HCT116 (cell line): ENCODE results near the gene ARRDC2. TPM values are rescaled to one million over a fixed set of nuclear protein-coding genes. Genes with fewer than 3 reads are reported as not detected.

Experiments
- ATAC-seq: fragments of 200-7000 bp; cut with Tn5 transposase; 2 replicates; pipeline ENCODE4 v1.9.1; 2020; ENCODE audit warnings: mild to moderate bottlenecking, moderate library complexity
- BruUV-seq: library from RNA; stranded (reverse); fragments of 400-500 nt; replicated peaks from 2 replicates; lab custom pipeline; 2021; lab: Mats Ljungman, UMichigan
- CTCF ChIA-PET: fragments of 300-600 bp; sonication (Branson Sonifier 250); formaldehyde crosslinking; loops from one replicate; lab custom pipeline; 2021; ENCODE audit warnings: antibody characterized with exemption; lab: Charles Lee
- POLR2A ChIA-PET: fragments of 300-600, 350-600 bp; sonication (Branson Sonifier 250); formaldehyde crosslinking; loops from one replicate; lab custom pipeline; 2021; ENCODE audit warnings: antibody characterized with exemption; lab: Charles Lee
- RAD21 ChIA-PET, 2 experiments: fragments of 300-600 bp; sonication (Branson Sonifier 250); formaldehyde crosslinking; loops; one replicate each; lab custom pipeline; 2023; ENCODE audit warnings: low total read pairs in 2 of 2; ENCODE audit not compliant: uncharacterized antibody in 2 of 2, unreplicated experiment in 2 of 2, low non-redundant PET in 1 of 2; lab: Charles Lee
- DNase-seq: peaks from one replicate; pipeline ENCODE4 v3.0.0-alpha.2; 2010; ENCODE audit warnings: low read depth, low spot score
- H2AFZ ChIP-seq: fragments of 200-600 bp; shearing (Covaris generic), sonication (generic); 2 replicates; pipeline ENCODE4 v1.6.1; 2017; ENCODE audit warnings: low read depth, mixed run types, mixed read lengths, antibody characterized with exemption, low read length; ENCODE audit not compliant: poor library complexity, severe bottlenecking
- H3K27ac ChIP-seq: 2 replicates; pipeline ENCODE4 v1.5.1; 2012; ENCODE audit warnings: low read depth, low read length
- H3K27me3 ChIP-seq: fragments of 200-600 bp; sonication (generic); 2 replicates; pipeline ENCODE4 v1.6.1; 2016; ENCODE audit warnings: mixed run types, low read length, mixed read lengths; ENCODE audit not compliant: insufficient read depth
- H3K36me3 ChIP-seq, 2 experiments: fragments of 200-500 bp in 1 of 2; fragments of 200-600 bp in 1 of 2; sonication (Bioruptor generic) in 1 of 2; sonication (generic) in 1 of 2; 2 replicates each; pipeline versions ENCODE4 v1.5.1 to v1.6.1; 2014 to 2016; ENCODE audit warnings: low read length in 2 of 2, inconsistent platforms in 1 of 2, mixed read lengths in 1 of 2, mixed run types in 1 of 2; ENCODE audit not compliant: insufficient read depth in 2 of 2, control insufficient read depth in 1 of 2
- H3K4me1 ChIP-seq, 2 experiments: fragments of 200-600 bp in 1 of 2; sonication (generic) in 1 of 2; 2 replicates each; pipeline versions ENCODE4 v1.5.1 to v1.6.1; 2012 to 2017; ENCODE audit warnings: low read length in 2 of 2, inconsistent platforms in 1 of 2, mild to moderate bottlenecking in 1 of 2, mixed read lengths in 1 of 2, mixed run types in 1 of 2, moderate library complexity in 1 of 2; ENCODE audit not compliant: insufficient read depth in 2 of 2, control insufficient read depth in 1 of 2
- H3K4me2 ChIP-seq: fragments of 200-600 bp; sonication (generic); 2 replicates; pipeline ENCODE4 v1.6.1; 2017; ENCODE audit warnings: mixed run types, low read length, mixed read lengths
- H3K4me3 ChIP-seq, 2 experiments: fragments of 200-600 bp in 1 of 2; sonication (generic) in 1 of 2; replicated peaks in 1 of 2; 2 replicates each; pipeline ENCODE4 v1.5.1; 2011 to 2016; ENCODE audit warnings: low read length in 2 of 2, control low read depth in 1 of 2, low read depth in 1 of 2, mild to moderate bottlenecking in 1 of 2, mixed read lengths in 1 of 2, mixed run types in 1 of 2
- H3K79me2 ChIP-seq: fragments of 200-600 bp; sonication (generic); 2 replicates; pipeline ENCODE4 v1.6.1; 2017; ENCODE audit warnings: mild to moderate bottlenecking, mixed run types, low read length, moderate library complexity, mixed read lengths; ENCODE audit not compliant: insufficient read depth
- H3K9ac ChIP-seq: fragments of 200-600 bp; sonication (generic); 2 replicates; pipeline ENCODE4 v1.6.1; 2016; ENCODE audit warnings: low read length, mixed read lengths
- H3K9me2 ChIP-seq: fragments of 200-600 bp; sonication (generic), shearing (Covaris generic); 2 replicates; pipeline ENCODE4 v1.6.1; 2017; ENCODE audit warnings: mixed run types, mild to moderate bottlenecking, moderate library complexity; ENCODE audit not compliant: insufficient read depth
- H3K9me3 ChIP-seq, 2 experiments: fragments of 200-500 bp in 1 of 2; fragments of 200-600 bp in 1 of 2; sonication (Bioruptor generic) in 1 of 2; sonication (generic) in 1 of 2; 2 replicates each; pipeline ENCODE4 v1.6.1; 2014 to 2017; ENCODE audit warnings: low read length in 2 of 2, mixed read lengths in 2 of 2, inconsistent platforms in 1 of 2, low read depth in 1 of 2, mild to moderate bottlenecking in 1 of 2, mixed run types in 1 of 2, moderate library complexity in 1 of 2; ENCODE audit not compliant: control insufficient read depth in 1 of 2, insufficient read depth in 1 of 2
- H4K20me1 ChIP-seq: fragments of 200-600 bp; sonication (generic), shearing (Covaris generic); 2 replicates; pipeline ENCODE4 v1.6.1; 2017; ENCODE audit warnings: mixed run types, mild to moderate bottlenecking, moderate library complexity; ENCODE audit not compliant: insufficient read depth
- ATF3 ChIP-seq: IDR thresholded peaks from 2 replicates; pipeline ENCODE4 v1.6.1; 2012
- CEBPB ChIP-seq: IDR thresholded peaks from 2 replicates; pipeline ENCODE4 v1.6.1; 2012; ENCODE audit warnings: low read depth
- CTCF ChIP-seq, 3 experiments: fragments of 200-600 bp in 1 of 3; sonication (generic) in 1 of 3; IDR thresholded peaks in 2 of 3; conservative IDR thresholded peaks in 1 of 3; 2 replicates each; pipeline ENCODE4 v1.5.1; 2012 to 2017; ENCODE audit warnings: low read depth in 2 of 3, low read length in 2 of 3, antibody characterized with exemption in 1 of 3, borderline replicate concordance in 1 of 3, control low read depth in 1 of 3, mild to moderate bottlenecking in 1 of 3, mixed read lengths in 1 of 3, mixed run types in 1 of 3, moderate library complexity in 1 of 3; ENCODE audit not compliant: insufficient read depth in 1 of 3
- EGR1 ChIP-seq: IDR thresholded peaks from 2 replicates; pipeline ENCODE4 v1.6.1; 2012; ENCODE audit warnings: low read depth
- ELF1 ChIP-seq: IDR thresholded peaks from 2 replicates; pipeline ENCODE4 v1.6.1; 2012; ENCODE audit warnings: low read depth, borderline replicate concordance
- EZH2 ChIP-seq: fragments of 200-600 bp; sonication (generic); IDR thresholded peaks from 2 replicates; pipeline ENCODE4 v1.6.1; 2017; ENCODE audit warnings: antibody characterized with exemption, mixed run types
- EZH2phosphoT487 ChIP-seq: fragments of 200-600 bp; IDR thresholded peaks from 2 replicates; pipeline ENCODE4 v1.6.1; 2018; ENCODE audit warnings: antibody characterized with exemption, borderline replicate concordance
- JUND ChIP-seq: IDR thresholded peaks from 2 replicates; pipeline ENCODE4 v1.6.1; 2012
- RAD21 ChIP-seq: IDR thresholded peaks from 2 replicates; pipeline ENCODE4 v1.6.1; 2012; ENCODE audit warnings: low read depth, mild to moderate bottlenecking
- REST ChIP-seq: IDR thresholded peaks from 2 replicates; pipeline ENCODE4 v1.6.1; 2012; ENCODE audit warnings: low read depth
- SIN3A ChIP-seq: IDR thresholded peaks from 2 replicates; pipeline ENCODE4 v1.6.1; 2012; ENCODE audit warnings: low read depth
- SP1 ChIP-seq: IDR thresholded peaks from 2 replicates; pipeline ENCODE4 v1.6.1; 2012; ENCODE audit warnings: low read depth
- SRF ChIP-seq: IDR thresholded peaks from 2 replicates; pipeline ENCODE4 v1.6.1; 2012; ENCODE audit warnings: low read depth
- YY1 ChIP-seq: IDR thresholded peaks from 2 replicates; pipeline ENCODE4 v1.6.1; 2011; ENCODE audit warnings: low read length, low read depth, moderate library complexity, mild to moderate bottlenecking; ENCODE audit not compliant: insufficient replicate concordance; ENCODE audit errors: extremely low read depth
- ZBTB33 ChIP-seq: IDR thresholded peaks from 2 replicates; pipeline ENCODE4 v1.6.1; 2011; ENCODE audit warnings: mild to moderate bottlenecking, low read length, moderate library complexity; ENCODE audit not compliant: insufficient replicate concordance; ENCODE audit errors: extremely low read depth
- ZFX ChIP-seq: fragments of 450-650 bp; IDR thresholded peaks from 2 replicates; pipeline ENCODE4 v1.6.1; 2017
- ZNF274 ChIP-seq: fragments of 200-500 bp; sonication (Bioruptor generic); IDR thresholded peaks from 2 replicates; pipeline ENCODE4 v1.6.1; 2014; ENCODE audit warnings: mild to moderate bottlenecking, low read depth, low read length, inconsistent platforms
- intact Hi-C: fragments of 100-400 bp; cut with micrococcal nuclease; formaldehyde crosslinking; loops from 2 replicates; pipeline ENCODE4 v1.10.0; 2022
- total RNA-seq: library from RNA; stranded (reverse); gene quantifications from one replicate; pipeline ENCODE4 v1.2.1, GENCODE V29; 2021; ENCODE audit not compliant: unreplicated experiment
- TF ChIP-seq, protein P1 (sequence below): IDR thresholded peaks from 2 replicates; pipeline ENCODE4 v1.6.1; 2012

ARRDC2 gene
- total RNA-seq, 1 experiment from 2014 or later: 36.5 TPM

DNA sequence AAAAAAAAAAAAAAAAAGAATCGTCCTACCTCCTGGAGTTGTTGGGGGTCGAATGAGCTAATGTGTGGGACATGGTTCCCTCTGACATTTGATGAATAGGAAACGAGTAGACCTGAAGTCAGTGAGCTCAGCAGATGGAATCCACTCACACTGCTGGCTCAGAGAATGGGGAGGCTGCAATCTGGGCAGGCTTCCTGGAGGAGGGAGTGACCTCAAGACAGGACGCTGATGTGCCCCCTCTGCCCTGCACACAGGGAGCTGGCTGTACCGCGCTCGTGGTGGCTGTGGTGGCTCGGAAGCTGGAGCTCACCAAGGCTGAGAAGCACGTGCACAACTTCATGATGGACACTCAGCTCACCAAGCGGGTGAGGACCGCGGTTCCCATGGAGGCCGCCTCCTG, 19.8 kb upstream of the ARRDC2 start:
- ChIA-PET RAD21 (no interaction called here), POLR2A (interaction anchor here (0.7 kb wide), 1 partner anchor 35 kb away, joined by 5 read pairs; no protein-coding TSS in a partner anchor), CTCF (no interaction called here)
- no peak overlapping the region for H3K9ac ChIP-seq
- DNase-seq (no peak), ATAC-seq (no peak)
- peaks cover 0 to 12% of the 10 kb centered on the region in 2 experiments; a peak in 2 of 4 replicates for H3K4me1 ChIP-seq
- H2AFZ ChIP-seq: no peak overlapping the region
- H3K27ac ChIP-seq: no peak overlapping the region
- no peak overlapping the region for H3K4me2 ChIP-seq
- intact Hi-C loops: no loop called here
- H4K20me1 ChIP-seq: no peaks in the 10 kb centered on the region
- TF ChIP-seq JUND (no peak), ZNF274 (no peak), CEBPB (no peak), SRF (no peak), SP1 (no peak), EZH2 (no peak), RAD21 (no peak), YY1 (no peak), SIN3A (no peak), REST (no peak), EGR1 (no peak), ELF1 (no peak), ZFX (no peak), CTCF (IDR thresholded peaks at IDR 0.05 in 2 of 3, conservative IDR thresholded peaks at IDR 0.05 in 1 of 3; ENCODE audit: borderline replicate concordance in 1 of 3, insufficient read depth in 1 of 3, low read depth in 2 of 3, low read length in 2 of 3) (no peak), EZH2phosphoT487 (no peak), ATF3 (no peak), ZBTB33 (no peak)
- TF ChIP-seq, protein P1, sequence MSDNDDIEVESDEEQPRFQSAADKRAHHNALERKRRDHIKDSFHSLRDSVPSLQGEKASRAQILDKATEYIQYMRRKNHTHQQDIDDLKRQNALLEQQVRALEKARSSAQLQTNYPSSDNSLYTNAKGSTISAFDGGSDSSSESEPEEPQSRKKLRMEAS: no peak
- no peak overlapping the region for H3K4me3 ChIP-seq
- H3K79me2 ChIP-seq: no peaks in the 10 kb centered on the region
- no peaks in the 10 kb centered on the region for H3K9me2 ChIP-seq
- BruUV-seq: no TSS peak
- no peaks in the 10 kb centered on the region for H3K36me3 ChIP-seq
- no peaks in the 10 kb centered on the region for H3K9me3 ChIP-seq
- no peaks in the 10 kb centered on the region for H3K27me3 ChIP-seq
